A549 (cell line): ENCODE measurements around the gene ZIC4.

Source experiments
- BHLHE40 ChIP-seq: IDR thresholded peaks from 2 replicates; pipeline ENCODE4 v1.6.1; 2012; ENCODE audit warnings: low read depth, low read length, inconsistent platforms
- CEBPB ChIP-seq, 2 experiments: fragments of >200 bp in 1 of 2; sonication (Bioruptor Twin) in 1 of 2; formaldehyde crosslinking in 1 of 2; IDR thresholded peaks; 2 replicates each; pipeline ENCODE4 v1.6.1; 2012 to 2016
- CTCF ChIP-seq: fragments of >200 bp; sonication (Bioruptor Twin); formaldehyde crosslinking; IDR thresholded peaks from 3 replicates; pipeline ENCODE4 v1.5.1; 2016
- E2F6 ChIP-seq: IDR thresholded peaks from 2 replicates; pipeline ENCODE4 v1.6.1; 2012; ENCODE audit warnings: low read depth, borderline replicate concordance
- EP300 ChIP-seq, 2 experiments: fragments of >200 bp; sonication (Bioruptor Twin); formaldehyde crosslinking; IDR thresholded peaks; 2 replicates in 1 of 2; 3 replicates in 1 of 2; pipeline ENCODE4 v1.6.1; 2016 to 2017
- POLR2A ChIP-seq: IDR thresholded peaks from 2 replicates; pipeline ENCODE4 v1.6.1; 2012; ENCODE audit warnings: mild to moderate bottlenecking, low read length
- REST ChIP-seq: fragments of 200-600 bp; sonication (generic); IDR thresholded peaks from 2 replicates; pipeline ENCODE4 v1.6.1; 2016; ENCODE audit warnings: antibody characterized with exemption, mild to moderate bottlenecking, moderate library complexity
- TFCP2L1 ChIP-seq: fragments of 250-450 bp; sonication (Bioruptor Pico); IDR thresholded peaks from 2 replicates; pipeline ENCODE4 v1.5.0; 2021; ENCODE audit warnings: mild to moderate bottlenecking

GRCh38 chr3:147336543-147337278 lies 69.6 kb downstream of the ZIC4 start:
- no peak for TF ChIP-seq EP300 (IDR thresholded peaks at IDR 0.05)
- TF ChIP-seq CEBPB (IDR thresholded peaks at IDR 0.05), result no peak
- no peak for TF ChIP-seq CTCF
- TF ChIP-seq POLR2A, result no peak
- no peak for TF ChIP-seq REST
- no peak for TF ChIP-seq TFCP2L1 (CRISPR knock-in tag)
- TF ChIP-seq BHLHE40, result no peak
- TF ChIP-seq E2F6, result no peak
